ENCODE results near the gene GAL3ST1. TPM values are rescaled to one million over a fixed set of nuclear protein-coding genes. Genes with fewer than 3 reads are reported as not detected.
"Not testable (repeated sequence)": the region's sequence is repeated elsewhere in the genome, so short reads cannot be mapped to it uniquely, and the experiment has no call there.

The GAL3ST1 gene
- total RNA-seq, 1 donor from 2014 or later = 4.3 TPM

DNA sequence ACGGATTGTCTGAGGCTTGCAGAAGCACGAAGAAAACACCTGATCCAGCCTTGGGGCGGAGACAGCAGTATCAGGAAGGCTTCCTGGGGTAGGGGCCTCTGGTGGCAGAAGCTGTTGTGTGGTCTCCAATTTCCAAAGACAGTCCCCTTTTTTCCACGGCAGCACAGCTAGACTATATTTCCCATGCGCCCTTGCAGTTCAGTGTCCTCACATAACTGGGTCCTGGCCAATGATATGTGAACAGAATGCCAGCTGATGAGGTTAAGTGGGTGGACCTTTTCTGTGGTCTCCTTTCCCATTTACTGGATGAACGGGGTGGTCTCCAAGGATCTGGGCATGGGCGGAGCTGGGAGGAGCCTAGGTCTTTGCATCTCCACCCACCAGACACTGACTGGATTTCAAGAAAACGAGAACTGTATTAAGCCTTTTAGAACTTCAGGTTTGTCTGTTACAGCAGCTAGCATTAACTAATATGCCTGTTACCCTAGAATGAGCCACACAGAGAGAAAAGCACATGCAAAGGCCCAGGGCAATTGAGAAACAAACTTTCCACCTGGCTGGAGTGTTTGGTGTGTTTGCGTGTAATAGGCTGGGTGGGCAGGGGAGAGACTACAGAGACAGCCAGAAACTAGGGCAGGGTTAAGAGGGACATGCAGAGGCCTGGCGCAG is 6.2 kb downstream of the GAL3ST1 start:
- H3K27ac Mint-ChIP-seq = no peak overlapping the region
- Histone ChIP-seq H3K4me2 (no peak overlapping the region), H2AFZ (replicated peaks) (no peak overlapping the region), H4K20me1 (ENCODE audit: low read depth) (no peaks in the 10 kb centered on the region), H3K27me3 (no peaks in the 10 kb centered on the region), H3K4me3 (no peak overlapping the region), H3K36me3 (no peaks in the 10 kb centered on the region), H3K27ac (no peak overlapping the region), H3K9me3 (ENCODE audit: low read depth) (no peaks in the 10 kb centered on the region), H3K9ac (no peak overlapping the region), H3F3A (ENCODE audit: low read depth) (no peaks in the 10 kb centered on the region), H3K79me2 (ENCODE audit: low read depth) (no peaks in the 10 kb centered on the region), H3K4me1 (no peaks in the 10 kb centered on the region)
- no peaks in the 10 kb centered on the region for H3K9me3 Mint-ChIP-seq
- H3K4me1 Mint-ChIP-seq = peaks cover 14% of the 10 kb centered on the region
- no peaks in the 10 kb centered on the region for H3K36me3 Mint-ChIP-seq
- H3K4me3 Mint-ChIP-seq = no peak overlapping the region
- TF ChIP-seq EZH2phosphoT487 (IDR thresholded peaks at IDR 0.05) (no peak), EZH2 (IDR thresholded peaks at IDR 0.05) (no peak)
- TF ChIP-seq, protein P1, sequence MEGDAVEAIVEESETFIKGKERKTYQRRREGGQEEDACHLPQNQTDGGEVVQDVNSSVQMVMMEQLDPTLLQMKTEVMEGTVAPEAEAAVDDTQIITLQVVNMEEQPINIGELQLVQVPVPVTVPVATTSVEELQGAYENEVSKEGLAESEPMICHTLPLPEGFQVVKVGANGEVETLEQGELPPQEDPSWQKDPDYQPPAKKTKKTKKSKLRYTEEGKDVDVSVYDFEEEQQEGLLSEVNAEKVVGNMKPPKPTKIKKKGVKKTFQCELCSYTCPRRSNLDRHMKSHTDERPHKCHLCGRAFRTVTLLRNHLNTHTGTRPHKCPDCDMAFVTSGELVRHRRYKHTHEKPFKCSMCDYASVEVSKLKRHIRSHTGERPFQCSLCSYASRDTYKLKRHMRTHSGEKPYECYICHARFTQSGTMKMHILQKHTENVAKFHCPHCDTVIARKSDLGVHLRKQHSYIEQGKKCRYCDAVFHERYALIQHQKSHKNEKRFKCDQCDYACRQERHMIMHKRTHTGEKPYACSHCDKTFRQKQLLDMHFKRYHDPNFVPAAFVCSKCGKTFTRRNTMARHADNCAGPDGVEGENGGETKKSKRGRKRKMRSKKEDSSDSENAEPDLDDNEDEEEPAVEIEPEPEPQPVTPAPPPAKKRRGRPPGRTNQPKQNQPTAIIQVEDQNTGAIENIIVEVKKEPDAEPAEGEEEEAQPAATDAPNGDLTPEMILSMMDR (IDR thresholded peaks at IDR 0.05) = no peak
- peaks cover 7% of the 10 kb centered on the region for H3K27me3 Mint-ChIP-seq (ENCODE audit: insufficient read depth, low read depth)
- no peak for DNase-seq (ENCODE audit: low spot score)

DNA sequence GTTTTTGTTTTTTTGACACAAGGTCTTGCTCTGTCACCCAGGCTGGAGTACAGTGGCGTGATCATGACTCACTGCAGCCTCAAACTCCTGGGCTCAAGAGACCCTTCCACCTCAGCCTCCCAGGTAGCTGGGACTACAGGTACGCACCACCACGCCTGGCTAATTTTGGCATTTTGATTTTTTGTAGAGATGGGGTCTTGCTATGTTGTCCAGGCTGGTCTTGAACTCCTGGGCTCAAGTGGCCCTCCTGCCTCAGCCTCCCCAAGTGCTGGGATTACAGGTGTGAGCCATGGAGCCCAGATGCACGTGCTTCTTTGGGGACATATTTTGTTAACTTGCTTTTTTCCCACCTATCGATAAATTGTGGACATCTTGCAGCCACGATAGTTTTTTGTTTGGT is 7.2 kb downstream of the GAL3ST1 start:
- not testable (repeated sequence) for H3K79me2 ChIP-seq (ENCODE audit: low read depth); H3K9me3 ChIP-seq (ENCODE audit: low read depth); H3K36me3 ChIP-seq; H3K27me3 ChIP-seq; H3K4me3 Mint-ChIP-seq; H3K9ac ChIP-seq; H3K36me3 Mint-ChIP-seq; DNase-seq (ENCODE audit: low spot score); H4K20me1 ChIP-seq (ENCODE audit: low read depth); H3K4me3 ChIP-seq; H3K27me3 Mint-ChIP-seq (ENCODE audit: insufficient read depth, low read depth); H3K27ac Mint-ChIP-seq; H3K27ac ChIP-seq; H2AFZ ChIP-seq (replicated peaks); H3K4me2 ChIP-seq; H3K4me1 ChIP-seq; H3F3A ChIP-seq (ENCODE audit: low read depth); H3K9me3 Mint-ChIP-seq
- H3K4me1 Mint-ChIP-seq = peaks cover 14% of the 10 kb centered on the region

DNA sequence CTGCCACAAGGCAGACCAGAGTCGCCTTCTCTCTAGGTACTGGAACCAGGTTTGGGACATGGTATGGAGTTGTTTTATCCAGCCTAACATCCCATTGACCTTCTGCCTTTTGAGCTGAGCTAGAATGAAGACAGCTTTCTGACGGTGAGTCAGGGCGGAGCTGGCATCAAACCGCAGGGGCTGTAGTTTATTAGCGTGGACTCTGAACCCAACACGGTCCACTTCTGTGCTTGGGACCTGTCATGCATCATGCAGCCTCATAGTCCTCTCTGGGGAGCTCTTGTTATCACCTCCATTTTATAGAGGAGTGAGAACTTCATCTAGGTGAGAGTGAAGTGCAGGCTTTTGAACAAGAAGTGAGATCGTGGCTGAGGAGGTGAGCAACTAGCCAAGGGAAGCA is 8.3 kb downstream of the GAL3ST1 start:
- Mint-ChIP-seq H3K27me3 (ENCODE audit: insufficient read depth, low read depth) (peaks cover 7% of the 10 kb centered on the region), H3K4me3 (no peak overlapping the region), H3K27ac (no peak overlapping the region), H3K9me3 (no peaks in the 10 kb centered on the region), H3K4me1 (peaks cover 15% of the 10 kb centered on the region), H3K36me3 (no peaks in the 10 kb centered on the region)
- H3K4me2 ChIP-seq = no peak overlapping the region
- TF ChIP-seq EZH2 (IDR thresholded peaks at IDR 0.05) (no peak), EZH2phosphoT487 (IDR thresholded peaks at IDR 0.05) (no peak)
- TF ChIP-seq, protein P1 (IDR thresholded peaks at IDR 0.05) = no peak
- H3K36me3 ChIP-seq = no peaks in the 10 kb centered on the region
- H3K27ac ChIP-seq = no peak overlapping the region
- H3K9ac ChIP-seq = no peak overlapping the region
- H3K9me3 ChIP-seq (ENCODE audit: low read depth) = no peaks in the 10 kb centered on the region
- H2AFZ ChIP-seq (replicated peaks) = no peak overlapping the region
- peaks cover 3% of the 10 kb centered on the region for H3K4me1 ChIP-seq
- H3K27me3 ChIP-seq = no peaks in the 10 kb centered on the region
- H4K20me1 ChIP-seq (ENCODE audit: low read depth) = no peaks in the 10 kb centered on the region
- DNase-seq (ENCODE audit: low spot score) = no peak
- no peak overlapping the region for H3K4me3 ChIP-seq
- no peaks in the 10 kb centered on the region for H3F3A ChIP-seq (ENCODE audit: low read depth)
- H3K79me2 ChIP-seq (ENCODE audit: low read depth) = no peaks in the 10 kb centered on the region

DNA sequence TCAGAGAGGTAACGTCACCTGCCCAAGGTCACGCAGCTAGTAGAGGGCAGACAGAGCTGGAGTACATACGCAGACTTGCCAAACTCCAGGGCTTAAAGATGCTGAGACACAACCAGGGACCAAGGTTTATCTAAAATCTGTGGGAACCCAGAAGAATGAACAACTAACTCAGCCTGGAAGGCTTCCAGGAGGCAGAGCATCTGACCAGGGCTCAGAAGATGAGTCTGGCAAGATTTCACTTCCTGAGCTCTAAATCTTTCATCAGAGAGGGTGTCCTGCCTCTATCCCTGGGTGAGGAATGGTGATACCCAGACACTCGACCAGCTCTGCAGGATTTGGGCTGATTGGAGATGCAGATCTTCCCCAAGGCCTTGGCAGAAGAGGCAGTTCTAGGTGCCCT is 9.1 kb downstream of the GAL3ST1 start:
- Histone ChIP-seq H3K9ac (no peak overlapping the region), H3K27ac (no peak overlapping the region), H3K27me3 (no peaks in the 10 kb centered on the region), H3K36me3 (no peaks in the 10 kb centered on the region), H3K4me1 (peaks cover 3% of the 10 kb centered on the region), H3K9me3 (ENCODE audit: low read depth) (no peaks in the 10 kb centered on the region), H2AFZ (replicated peaks) (no peak overlapping the region), H3K4me3 (no peak overlapping the region), H3F3A (ENCODE audit: low read depth) (no peaks in the 10 kb centered on the region), H3K79me2 (ENCODE audit: low read depth) (no peaks in the 10 kb centered on the region), H3K4me2 (no peak overlapping the region), H4K20me1 (ENCODE audit: low read depth) (no peaks in the 10 kb centered on the region)
- H3K27ac Mint-ChIP-seq = no peak overlapping the region
- H3K4me1 Mint-ChIP-seq = peaks cover 12% of the 10 kb centered on the region
- no peak for DNase-seq (ENCODE audit: low spot score)
- H3K27me3 Mint-ChIP-seq (ENCODE audit: insufficient read depth, low read depth) = peaks cover 6% of the 10 kb centered on the region
- no peak overlapping the region for H3K4me3 Mint-ChIP-seq
- TF ChIP-seq EZH2phosphoT487 (IDR thresholded peaks at IDR 0.05) = no peak
- TF ChIP-seq, protein P1 (IDR thresholded peaks at IDR 0.05) = no peak
- TF ChIP-seq EZH2 (IDR thresholded peaks at IDR 0.05) = no peak
- H3K36me3 Mint-ChIP-seq = no peaks in the 10 kb centered on the region
- H3K9me3 Mint-ChIP-seq = no peaks in the 10 kb centered on the region

All from neural progenitor cell (in vitro differentiated cells).